Urothelium cell line (cell line): ENCODE measurements around the gene SH3PXD2A.

Source experiments
- DNase-seq: peaks from one replicate; pipeline ENCODE4 v3.0.0; 2011; ENCODE audit warnings: low spot score, mixed read lengths
- FAIRE-seq: peaks from 2 replicates; lab custom pipeline; 2011; peaks lifted over from hg19 to GRCh38; lab: Jason Lieb, UNC

Gene SH3PXD2A

DNA sequence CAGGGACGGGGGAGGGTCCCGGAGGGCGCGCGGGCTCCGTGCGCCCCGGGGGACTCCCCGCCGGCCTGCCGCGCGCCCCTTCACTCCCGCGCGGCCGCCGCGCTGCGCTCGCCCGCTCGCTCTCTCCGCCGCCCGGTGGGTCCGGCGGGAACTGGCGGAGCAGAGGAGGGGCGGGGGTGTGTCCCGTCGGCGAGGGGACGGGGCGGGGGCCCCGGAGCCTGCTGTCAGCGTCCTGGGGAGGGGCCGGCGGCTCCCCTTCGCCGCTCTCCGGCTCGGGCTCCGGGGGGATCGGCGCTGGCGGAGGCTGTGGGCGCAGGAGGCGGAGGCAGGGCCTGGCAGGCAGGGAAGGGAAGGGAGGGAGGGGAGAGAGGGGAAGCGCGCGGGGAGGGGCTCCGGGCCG lies at the start of gene SH3PXD2A:
TSS of gene SH3PXD2A (minus strand) at position 153 of the 400 bp plus-strand sequence. CDS start 310 bp downstream, outside the sequence.
- DNase-seq, result peak; percentile 82
- FAIRE-seq, result peak; percentile 53

- no peak for DNase-seq
- no peak for FAIRE-seq
These were observed 45.9 kb upstream of the SH3PXD2A start for GRCh38 chr10:103901299-103901698.

GRCh38 chr10:103899312-103899711 lies 43.9 kb upstream of the SH3PXD2A start:
- FAIRE-seq (no peak), DNase-seq (no peak)

- FAIRE-seq (no peak), DNase-seq (no peak)
These were observed 41.9 kb upstream of the SH3PXD2A start for GRCh38 chr10:103897241-103897774.

DNA sequence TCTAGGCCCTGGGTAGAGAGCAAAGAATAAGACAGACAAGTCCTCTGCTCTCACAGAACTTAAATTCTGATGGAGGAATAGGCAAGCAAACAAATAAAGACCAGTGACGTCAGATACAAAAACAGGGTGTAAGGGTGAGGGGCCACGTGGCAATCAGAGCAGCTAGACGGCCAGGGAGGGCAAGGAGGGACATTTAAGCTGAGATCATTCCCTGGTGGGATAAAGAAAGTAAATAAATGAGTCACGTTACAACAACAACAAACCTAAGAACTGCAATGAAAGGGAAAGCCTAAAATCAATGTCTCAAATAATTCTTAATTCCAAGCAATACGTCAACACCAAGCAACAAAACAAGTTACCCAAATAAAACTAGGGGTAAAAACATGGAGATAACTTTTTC lies 40.8 kb upstream of the SH3PXD2A start:
- no peak for DNase-seq
- FAIRE-seq, result no peak

GRCh38 chr10:103895411-103896186 lies 40.2 kb upstream of the SH3PXD2A start:
- FAIRE-seq (no peak), DNase-seq (no peak)

DNA sequence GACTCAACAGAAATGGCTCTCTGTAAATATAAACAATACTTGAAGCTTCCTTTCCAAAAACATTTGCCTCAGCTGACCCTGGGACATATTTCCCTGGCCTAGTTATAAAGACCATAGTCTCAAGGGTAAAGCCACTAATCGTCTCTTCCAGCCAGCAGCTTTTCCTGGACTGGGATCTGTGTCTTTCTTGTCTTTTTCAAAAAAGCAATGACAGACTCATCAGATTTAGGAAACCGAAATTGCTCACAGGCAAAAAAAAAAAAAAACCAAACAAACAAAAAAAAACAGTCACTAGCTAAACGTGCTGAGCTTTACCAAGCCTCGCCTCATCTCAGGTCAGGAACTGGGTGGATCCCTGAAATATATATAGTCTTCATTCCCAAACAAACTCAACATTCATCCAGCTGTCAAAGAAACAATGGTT lies 39.1 kb upstream of the SH3PXD2A start:
- FAIRE-seq, result no peak
- no peak for DNase-seq

DNA sequence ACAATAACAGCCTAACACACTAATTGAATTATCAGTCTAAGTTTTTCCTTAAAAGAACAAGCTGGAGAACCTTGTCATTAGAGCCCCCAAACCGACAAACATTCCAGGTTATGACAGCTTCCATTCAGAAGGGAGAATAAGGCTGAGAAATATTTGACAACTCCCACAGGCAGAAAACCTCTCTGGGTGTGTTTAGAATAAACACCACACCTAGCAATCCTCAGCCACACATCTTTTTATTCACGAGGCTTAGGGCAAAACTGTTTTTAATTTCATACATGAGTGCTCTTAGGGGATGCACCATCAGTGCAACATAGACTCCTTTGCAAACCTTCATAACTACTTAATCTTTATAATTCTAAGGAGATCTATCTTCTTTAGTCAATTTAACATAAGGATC lies 38.4 kb upstream of the SH3PXD2A start:
- no peak for FAIRE-seq
- DNase-seq, result no peak

GRCh38 chr10:103892181-103892580 lies 36.8 kb upstream of the SH3PXD2A start:
- DNase-seq, result no peak

DNA sequence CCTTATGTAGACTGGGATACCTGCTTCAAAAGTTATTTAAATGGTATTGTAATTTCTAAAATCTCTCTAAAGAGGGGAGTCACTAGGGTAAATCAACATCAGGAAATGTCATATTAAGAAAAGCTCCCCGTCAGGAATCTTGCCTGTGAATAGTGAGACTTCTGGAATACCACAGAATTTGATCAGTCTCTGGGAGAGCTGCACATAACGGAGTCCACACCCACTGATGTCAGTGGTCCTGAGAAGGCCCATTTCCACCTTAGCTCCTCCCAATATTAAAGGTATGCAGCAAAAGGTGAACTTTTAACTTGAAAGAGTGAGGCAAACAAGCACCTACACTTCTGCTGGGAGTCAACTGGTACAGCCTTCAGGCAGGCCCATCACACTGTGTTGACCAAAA lies 35.3 kb upstream of the SH3PXD2A start:
- no peak for DNase-seq
- no peak for FAIRE-seq

More at GRCh38 chr10:103892181-103892580, 36.8 kb upstream of the SH3PXD2A start:
- no peak for FAIRE-seq

GRCh38 chr10:103890194-103890658 lies 34.9 kb upstream of the SH3PXD2A start:
- FAIRE-seq, result no peak
- DNase-seq, result no peak

DNA sequence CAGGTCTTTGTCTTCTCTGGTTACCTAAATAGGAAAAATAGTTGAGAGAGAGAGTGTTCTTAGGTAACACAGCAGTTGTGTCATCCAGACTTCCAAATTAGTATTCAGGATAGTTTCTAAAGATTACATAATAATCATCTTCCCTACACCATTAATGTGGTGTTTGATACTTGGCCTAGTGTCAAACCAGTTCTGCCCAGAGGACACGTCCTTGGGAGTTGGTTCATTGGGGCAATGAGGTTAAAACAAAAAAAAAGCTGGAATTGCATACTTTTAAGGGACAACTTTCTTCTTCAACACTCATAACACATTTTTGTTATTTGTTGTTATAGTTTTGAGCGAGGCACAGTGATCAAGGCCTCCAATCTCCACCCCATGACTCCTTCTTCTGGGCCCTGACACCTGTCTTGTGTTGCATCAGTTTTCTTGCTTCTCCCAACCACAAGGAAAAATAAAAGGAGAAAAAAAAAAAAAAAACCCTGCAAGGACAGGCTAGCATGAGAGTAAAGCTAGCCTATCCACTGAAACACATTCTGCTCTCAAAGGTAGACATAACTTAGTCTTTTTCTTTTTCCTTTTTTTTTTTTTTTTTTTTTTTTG lies 33.8 kb upstream of the SH3PXD2A start:
- DNase-seq, result no peak

DNA sequence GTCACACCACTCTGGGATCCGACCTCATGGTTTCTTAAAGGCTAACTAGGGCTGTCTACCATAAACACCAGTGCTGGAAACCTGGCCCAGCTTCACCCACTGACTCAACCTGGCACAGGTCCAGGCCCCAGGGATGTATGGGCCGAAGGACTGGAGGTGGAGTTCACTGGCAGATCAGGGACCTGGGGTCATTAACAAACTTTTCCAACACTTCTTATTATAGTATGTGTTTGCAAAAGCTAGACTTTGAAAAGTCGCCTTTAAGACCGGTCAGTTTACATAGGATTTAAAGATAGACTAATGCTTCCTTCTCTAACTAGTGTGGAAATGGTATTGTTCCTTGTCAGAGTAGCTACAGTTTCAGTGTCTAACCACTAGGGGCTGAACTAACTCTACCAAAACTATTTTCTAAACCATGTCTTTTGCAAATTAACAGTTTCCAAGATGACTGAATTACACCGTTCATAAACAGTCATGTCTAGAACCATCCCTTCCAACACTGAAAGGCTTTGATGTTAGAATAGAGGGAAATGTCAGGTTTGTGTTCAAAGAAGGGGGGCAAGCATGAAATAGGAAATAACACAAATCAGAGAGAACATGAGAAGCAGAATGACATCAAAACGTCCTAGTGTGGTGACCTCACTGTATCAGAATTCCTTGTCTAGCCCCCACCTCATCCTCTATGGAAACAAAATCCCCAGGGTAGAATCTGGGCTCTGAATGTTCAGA lies 32.9 kb upstream of the SH3PXD2A start:
- DNase-seq, result peak; percentile 63

More for the DNA sequence above, 33.8 kb upstream of the SH3PXD2A start:
- FAIRE-seq, result no peak

GRCh38 chr10:103885617-103886016 lies 30.2 kb upstream of the SH3PXD2A start:
- FAIRE-seq (no peak), DNase-seq (no peak)

More for the DNA sequence above, 32.9 kb upstream of the SH3PXD2A start:
- no peak for FAIRE-seq

DNA sequence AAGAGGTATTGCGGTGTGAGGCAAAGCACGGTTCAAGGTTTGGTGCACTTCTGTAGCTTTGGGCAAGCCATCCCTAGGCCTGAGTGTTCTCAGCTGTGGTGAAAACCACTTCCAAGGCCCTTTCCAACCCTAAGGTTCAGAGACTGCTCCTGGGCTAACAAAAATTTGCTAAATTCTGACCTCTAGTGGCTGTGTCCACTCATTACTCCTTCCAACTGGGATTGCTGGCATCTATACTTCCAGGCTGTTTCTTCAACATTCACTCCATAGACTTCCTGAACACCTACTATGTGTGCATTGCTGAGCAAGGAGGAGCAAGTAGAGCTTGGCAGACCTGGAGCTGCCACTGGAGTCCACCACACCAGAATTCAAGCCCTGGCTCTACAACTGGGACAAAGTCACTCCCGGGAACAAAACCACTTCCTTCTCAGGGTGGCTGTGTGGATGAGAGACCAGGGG lies 29.3 kb upstream of the SH3PXD2A start:
- FAIRE-seq, result no peak
- DNase-seq, result peak; percentile 67

DNA sequence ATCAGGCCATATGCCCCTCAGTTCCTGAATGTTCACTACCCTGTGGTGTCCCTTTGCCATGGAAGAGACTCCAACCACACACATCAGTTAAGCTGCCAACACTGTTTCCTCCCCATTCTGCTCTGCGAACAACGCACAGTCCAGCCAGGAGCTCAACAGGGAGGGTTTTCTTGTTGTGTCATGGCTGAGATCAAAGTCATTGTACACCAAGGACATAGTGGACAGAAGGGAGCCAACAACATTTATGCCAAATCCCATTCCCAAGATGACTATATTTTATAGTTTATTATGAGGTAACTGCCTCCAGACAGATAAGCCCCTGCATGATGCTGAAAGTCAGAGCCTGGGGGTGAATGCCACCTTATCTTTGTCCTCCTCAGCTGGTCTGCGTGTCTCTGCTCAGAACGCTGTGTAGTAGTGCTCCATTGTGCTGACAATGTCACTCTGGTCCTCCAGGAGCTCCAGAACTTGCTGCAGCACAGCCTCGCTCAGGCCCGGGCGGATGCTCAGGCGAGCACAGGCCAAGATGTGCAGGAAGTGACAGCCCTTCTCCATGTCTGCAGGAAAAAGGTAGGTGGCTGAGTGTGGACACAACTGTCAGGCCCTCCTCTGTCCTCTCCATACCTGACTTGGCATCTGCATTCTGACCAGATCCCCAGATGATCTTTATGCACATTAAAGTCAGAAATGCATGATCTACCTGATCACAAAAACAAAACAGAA lies 27.1 kb upstream of the SH3PXD2A start:
- FAIRE-seq (peak; percentile 23), DNase-seq (no peak)

DNA sequence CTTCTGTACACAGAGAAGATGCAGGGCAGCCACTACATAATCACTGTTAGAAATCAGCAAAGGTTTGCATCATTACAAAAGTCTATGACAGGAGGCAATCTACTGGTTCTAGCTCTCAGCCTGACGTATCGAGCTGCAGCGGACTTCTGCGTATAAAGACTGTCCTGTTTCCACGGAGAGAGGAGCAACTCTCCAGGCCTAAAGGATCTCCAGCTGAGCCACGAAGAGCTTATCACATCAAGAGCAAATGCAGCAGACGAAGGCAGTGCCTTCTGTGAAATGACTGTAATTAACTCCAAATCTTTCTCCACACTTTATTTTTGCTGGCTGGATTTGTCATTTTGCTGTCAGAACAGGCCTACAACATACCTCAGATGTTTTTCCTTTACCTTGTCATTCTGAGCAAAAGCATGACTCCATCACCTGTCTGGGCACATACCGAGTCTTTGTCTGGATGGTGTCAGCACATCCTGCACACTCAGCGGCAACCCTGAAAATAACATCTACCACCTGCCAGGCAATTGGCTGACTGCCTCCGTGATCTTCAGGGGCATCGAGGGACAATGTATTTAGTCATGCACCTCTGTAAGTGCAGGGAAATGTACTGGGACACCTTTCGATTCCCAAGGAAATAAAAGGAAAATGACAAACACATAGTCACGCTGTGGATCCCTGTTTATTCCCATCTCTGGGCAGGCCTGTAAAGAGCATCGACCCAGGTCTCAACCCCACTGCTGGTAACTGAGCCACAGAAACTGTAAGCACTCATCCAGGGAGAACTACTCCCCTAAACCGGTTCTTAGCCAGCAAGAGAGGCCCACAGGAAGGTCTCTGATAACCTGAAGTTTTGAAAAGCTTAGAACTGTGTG lies 26.3 kb upstream of the SH3PXD2A start:
- no peak for DNase-seq
- FAIRE-seq, result no peak

DNA sequence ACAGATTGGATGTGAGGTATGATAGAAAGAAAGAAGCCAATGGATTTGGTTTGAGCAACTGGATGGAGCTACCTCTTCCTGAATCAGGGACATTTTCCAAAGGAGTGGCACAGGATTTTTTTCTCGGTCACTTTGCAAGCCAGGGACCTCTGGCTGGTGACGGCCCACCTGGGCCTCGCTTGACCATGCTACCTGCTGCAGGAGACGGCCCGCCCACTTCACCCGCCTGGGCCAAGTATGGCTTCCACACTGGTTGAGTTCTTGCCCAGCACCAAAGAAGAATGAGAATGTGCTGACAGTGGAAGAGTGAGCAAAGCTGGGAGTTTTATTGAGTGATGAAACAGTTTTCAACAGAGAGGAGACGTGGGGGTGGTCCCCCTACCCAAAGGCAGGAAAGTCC lies 24.5 kb upstream of the SH3PXD2A start:
- FAIRE-seq (no peak), DNase-seq (no peak)

DNA sequence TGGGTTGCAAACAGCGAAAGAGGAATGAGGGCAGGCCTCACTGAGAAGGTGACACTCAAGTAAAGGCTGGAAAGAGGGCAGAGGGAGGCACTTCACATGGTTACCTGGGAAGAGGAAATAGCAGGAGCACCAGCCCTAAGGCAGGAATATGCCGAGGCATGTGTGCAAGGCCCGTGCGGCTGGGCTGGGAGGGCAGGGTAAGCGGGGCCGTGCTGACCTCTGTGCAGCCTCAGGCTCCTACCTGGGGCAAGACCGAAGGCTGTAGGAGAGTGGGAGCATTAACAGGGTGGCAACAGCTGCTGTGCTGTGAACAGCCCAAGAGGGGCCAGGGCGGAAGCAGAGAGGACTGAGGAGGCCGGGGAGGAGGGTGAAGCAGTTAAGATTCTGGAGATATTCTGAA lies 24.0 kb upstream of the SH3PXD2A start:
- no peak for DNase-seq
- no peak for FAIRE-seq

DNA sequence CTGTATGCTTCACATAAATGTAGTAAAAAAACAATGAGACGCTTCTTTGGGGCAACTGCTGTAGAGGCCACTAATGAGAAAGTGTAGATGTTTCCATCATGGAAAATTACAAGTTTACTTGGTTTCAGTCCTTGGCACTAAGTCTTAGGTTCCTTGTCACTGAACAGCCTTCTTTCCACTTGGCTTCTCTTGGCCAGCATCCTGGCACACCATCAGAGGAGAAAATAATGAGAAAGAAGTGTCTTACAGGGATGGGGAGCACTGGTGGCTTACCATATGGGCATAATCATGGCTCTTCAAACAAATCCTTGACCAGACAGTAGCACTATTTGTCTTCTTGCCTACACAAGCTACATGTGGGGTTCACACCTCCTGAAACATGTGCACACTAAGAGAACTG lies 22.5 kb upstream of the SH3PXD2A start:
- DNase-seq (no peak), FAIRE-seq (no peak)
